K562 treated with DMSO at 1 percent for 4 hours (cell line): ENCODE results near the gene NT5C. TPM values are rescaled to one million over a fixed set of nuclear protein-coding genes. Genes with fewer than 3 reads are reported as not detected.

Experiments
- total RNA-seq: library from RNA; unstranded; fragments of 300-600 nt; gene quantifications from 2 replicates; pipeline ENCODE4 v1.2.3, GENCODE V29; 2022; ENCODE audit not compliant: insufficient read depth

NT5C gene
- 52.2 and 76.2 TPM in 2 replicates for total RNA-seq

DNA sequence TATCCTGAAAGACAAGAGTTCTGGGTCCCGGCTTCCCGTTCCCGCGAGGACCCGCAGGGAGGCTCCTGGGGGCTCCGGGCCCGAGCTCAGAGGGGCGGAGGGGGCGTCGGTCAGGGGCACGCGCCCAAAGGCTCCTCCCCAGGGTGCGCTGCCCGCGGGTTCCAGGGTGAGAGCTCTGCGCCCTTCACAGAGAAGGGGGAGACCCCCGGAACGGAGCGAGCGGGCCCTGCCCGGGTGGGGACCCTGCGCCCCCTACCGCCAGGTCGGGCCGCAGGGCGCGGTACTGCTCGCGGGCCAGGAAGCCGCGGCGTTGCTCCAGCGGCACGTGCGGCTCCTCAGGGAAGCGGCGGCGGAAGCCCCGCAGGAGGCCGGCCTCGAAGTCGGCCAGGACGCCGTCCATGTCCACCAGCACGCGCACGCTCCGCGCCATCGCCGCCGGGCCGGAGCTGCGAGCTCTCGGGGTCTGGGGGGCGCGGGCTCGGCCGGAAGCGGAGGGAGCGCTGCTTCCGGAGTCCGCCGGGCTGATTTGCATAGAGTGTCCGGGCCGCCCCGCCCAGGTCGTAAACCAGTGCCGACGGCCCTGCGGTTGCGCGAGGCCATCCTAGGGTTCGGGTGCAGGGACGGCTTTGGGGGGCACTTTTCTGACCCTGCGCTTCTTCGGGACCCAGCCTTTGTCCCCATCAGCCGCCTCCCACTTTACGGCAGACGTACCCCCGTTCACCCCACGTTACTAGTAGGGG lies at the start of gene NT5C:
Gene NT5C (minus strand): TSS at position 465 of the 740 bp plus-strand sequence. CDS start 35 bp downstream, at position 430.

DNA sequence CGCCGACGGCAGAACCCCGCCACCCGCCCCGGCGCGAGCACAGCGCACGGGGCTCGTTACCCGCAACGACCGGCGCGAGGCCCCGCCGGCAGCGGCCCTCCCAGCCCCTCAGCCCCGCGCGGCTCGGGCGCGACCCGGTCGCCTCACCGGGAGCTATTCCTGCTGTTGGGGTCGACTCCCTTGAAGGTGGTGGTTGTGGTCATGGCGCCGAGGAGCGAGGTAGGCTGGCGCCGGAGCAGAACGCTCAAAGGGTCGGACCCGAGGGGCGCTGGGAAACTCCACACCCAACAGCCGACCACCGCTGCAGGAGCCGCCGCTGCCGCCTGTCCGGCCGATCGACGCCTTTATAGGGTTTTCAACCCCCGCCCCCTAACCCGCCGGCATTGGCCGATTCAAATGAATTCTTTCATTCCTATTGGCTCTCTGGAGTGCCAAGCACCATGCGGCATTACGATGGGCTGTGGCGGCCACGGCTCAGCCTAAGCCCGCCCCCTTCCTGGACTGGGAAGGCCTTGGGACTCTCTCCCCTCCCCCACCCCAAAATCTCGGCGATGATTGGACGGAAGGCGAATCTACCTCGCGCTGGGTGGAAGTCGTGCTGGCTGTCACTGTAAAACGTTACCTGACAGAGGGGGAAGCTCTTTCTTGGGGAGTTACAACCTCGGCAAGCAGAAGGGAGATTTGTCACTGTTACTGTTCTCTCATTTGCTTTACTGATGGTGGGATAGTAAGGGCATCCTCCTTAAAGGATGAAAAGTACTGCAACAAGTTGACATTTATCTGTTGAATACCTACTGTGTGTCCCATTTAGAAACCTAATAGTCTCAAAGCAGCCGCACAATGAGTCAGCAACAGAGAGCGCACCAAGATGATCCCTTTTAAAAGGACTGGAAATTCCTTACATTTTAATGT lies 22.9 kb upstream of the NT5C start, which contains the start of gene JPT1:
Gene JPT1 (minus strand): TSS at position 318 of the 912 bp plus-strand sequence. CDS start 115 bp downstream, at position 203.

DNA sequence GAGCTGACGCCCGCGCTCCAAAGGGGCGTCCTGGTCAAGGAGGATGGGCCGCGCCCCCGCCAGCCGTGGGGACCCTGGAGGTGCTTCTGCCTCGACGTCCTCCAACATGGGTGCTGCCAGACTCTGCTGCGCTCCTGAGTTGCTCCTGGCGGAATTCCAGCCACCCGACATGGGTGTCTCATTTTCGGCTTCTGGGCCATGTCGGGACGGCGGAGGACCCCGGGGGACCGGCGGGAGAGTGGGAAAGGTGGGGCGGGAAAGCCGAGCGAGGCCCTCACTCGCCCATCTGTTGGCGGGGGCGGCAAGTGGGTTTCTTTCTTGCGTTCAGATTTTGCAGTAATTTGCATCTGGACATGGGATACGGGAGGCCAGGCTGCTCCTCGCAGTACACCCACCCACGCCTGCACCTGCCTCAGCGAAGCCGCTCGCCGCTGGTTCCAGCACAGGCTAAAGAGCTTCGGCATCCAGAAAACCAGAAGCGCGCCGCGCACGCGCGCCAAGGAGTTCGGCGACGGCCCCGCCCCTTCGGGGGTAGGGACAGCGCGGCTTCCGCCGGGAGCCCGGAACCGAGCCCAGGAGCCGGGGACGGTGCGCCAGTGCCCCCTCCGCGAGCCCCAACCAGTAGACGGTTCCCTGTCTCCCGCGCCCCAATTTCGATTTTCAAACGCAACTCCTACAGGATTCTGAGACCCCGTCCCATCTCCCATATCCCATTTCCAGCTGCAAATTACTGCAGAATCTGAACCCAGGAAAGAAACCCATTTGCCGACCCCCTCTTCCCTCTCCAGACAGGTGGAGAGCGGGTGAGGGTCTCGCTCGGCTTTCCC lies 21.9 kb downstream of the NT5C start, which contains the start of gene ARMC7:
Gene ARMC7 (plus strand): TSS at position 563 of the 827 bp plus-strand sequence. CDS start 320 bp downstream, outside the sequence.

DNA sequence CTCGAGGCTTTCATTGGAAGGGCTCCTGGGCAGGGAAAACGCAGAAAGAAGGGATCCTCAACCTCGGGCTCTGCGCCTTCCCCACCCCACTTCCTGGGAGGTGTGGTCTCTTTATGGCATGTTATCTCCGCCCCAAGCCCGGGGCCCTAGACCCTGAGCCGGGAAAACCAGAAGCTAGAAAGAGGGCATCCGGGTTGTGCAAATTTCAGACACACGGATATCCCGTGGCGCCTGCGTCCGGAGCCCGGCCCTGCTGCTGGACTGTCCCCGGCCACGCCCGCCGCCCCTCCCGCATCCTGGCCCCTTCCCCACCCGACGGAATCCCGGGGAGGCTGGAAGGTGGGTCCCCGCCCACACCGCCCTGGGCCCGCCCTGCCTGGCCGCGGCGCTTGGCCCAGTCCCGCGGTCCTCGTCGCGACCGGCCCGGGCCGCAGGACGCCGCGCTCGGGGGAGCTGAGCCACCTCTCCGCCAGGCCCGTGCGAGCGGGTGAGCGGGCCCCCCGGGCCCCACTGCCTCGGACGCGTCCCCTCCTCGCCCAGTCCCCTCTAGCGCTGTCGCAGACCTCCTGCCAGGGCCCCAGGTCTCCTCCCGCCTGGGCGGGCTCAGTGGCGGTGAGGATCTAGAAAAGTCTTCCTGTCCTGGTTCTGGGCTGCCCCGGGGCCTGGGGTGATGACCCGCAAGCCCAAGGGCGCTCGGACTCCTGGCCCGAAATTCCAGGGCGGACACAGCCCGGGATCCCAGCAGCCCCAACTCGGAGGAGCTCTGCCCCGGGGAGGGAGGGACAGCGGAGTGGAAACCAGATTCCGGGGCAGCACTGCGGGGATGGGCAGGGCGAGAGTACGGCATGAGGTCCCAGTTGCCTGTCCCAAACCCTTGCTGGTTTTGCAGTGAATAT lies 43.7 kb downstream of the NT5C start, which contains the start of gene SLC16A5:
Gene SLC16A5 (plus strand): TSS at position 397 of the 896 bp plus-strand sequence. CDS start 5,683 bp downstream, outside the sequence.

Other genes starting within 250 kb of the NT5C start
- 0.62 TPM in 1 of 2 replicates, not detected in the other for gene FADS6, start 238.1 kb downstream of the NT5C start, total RNA-seq
- gene USH1G, start 208.5 kb downstream of the NT5C start, total RNA-seq, result 0.33 and 0.47 TPM in 2 replicates
- gene OTOP2, start 207.5 kb downstream of the NT5C start, total RNA-seq, result 0.40 TPM in 1 of 2 replicates, not detected in the other
- not detected in 2 replicates for gene OTOP3, start 195.8 kb downstream of the NT5C start, total RNA-seq
- gene HID1, start 159.0 kb downstream of the NT5C start, total RNA-seq, result 3.9 and 9.1 TPM in 2 replicates
- gene CDR2L, start 144.1 kb downstream of the NT5C start, total RNA-seq, result 13.3 and 19.2 TPM in 2 replicates
- gene MRPL58, start 119.1 kb downstream of the NT5C start, total RNA-seq, result 54.4 and 62.3 TPM in 2 replicates
- gene ATP5PD, start 84.8 kb downstream of the NT5C start, total RNA-seq, result 428 and 454 TPM in 2 replicates
- gene KCTD2, start 84.5 kb downstream of the NT5C start, total RNA-seq, result 27.3 and 29.3 TPM in 2 replicates
- 2.7 and 7.1 TPM in 2 replicates for gene SLC16A5, start 43.8 kb downstream of the NT5C start, total RNA-seq
- gene ARMC7, start 21.8 kb downstream of the NT5C start, total RNA-seq, result 26.8 and 34.7 TPM in 2 replicates
- gene JPT1, start 22.8 kb upstream of the NT5C start, total RNA-seq, result 93.6 and 108 TPM in 2 replicates
- 141 and 150 TPM in 2 replicates for gene SUMO2, start 51.2 kb upstream of the NT5C start, total RNA-seq
- gene NUP85, start 73.9 kb upstream of the NT5C start, total RNA-seq, result 51.6 and 61.5 TPM in 2 replicates
- gene GGA3, start 129.9 kb upstream of the NT5C start, total RNA-seq, result 39.6 and 59.9 TPM in 2 replicates
- 55.5 and 57.3 TPM in 2 replicates for gene MRPS7, start 130.1 kb upstream of the NT5C start, total RNA-seq
- 48.9 and 50.6 TPM in 2 replicates for gene MIF4GD, start 139.5 kb upstream of the NT5C start, total RNA-seq
- gene SLC25A19, start 157.7 kb upstream of the NT5C start, total RNA-seq, result 34.1 and 39.9 TPM in 2 replicates